ENCODE data around the gene PNPLA7. TPM values are rescaled to one million over a fixed set of nuclear protein-coding genes. Genes with fewer than 3 reads are reported as not detected.

PNPLA7 gene
- total RNA-seq, 1 experiment from 2014 or later: 0.77 TPM

DNA sequence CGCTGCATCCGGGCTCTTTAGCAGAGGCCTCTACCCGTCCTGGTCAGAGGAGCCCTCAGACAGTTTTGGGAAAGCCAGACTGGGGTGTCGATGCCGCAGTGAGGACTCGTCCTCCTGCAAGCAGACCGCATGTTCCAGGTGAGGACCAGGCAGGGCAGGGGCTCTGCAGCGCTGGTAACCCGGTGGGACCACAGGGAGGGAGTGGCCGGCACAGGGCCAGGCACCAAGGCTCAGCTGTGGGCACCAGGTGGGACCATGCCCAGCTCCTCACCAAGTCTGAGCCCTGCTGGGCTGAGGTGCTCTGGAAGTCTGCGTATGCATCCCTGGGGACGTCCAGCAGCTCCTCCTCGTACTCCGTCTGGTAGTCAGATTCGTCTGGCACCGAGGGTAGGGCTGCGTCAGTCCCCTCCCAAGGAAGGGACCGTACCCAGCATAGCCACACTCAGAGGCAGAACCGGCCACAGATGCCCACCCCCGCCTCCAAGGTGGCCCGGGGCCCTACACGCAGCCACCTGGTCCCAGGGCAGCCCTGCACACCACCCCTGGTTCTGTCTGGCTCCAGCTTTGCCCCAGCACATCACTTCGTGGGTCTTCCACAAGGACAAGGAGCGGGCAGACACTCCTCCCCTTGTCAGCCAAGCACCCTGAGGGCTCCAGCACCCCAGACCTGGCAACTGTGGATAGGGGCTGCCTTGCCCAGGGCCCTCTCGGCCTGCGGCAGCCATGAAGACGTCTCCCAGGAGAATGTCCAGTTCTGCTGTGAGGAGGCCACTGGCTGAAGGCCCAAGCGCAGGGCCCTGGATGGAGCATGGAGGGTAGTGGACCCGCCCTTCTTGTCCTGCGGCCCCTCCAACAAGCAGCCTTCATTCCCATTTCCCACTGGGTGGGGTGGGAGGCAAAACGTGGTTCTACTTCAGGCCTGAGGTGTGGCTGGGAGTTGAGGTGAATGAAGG lies 89.6 kb downstream of the PNPLA7 start:
- Histone ChIP-seq H3K9me3 (ENCODE audit: low read length) (no peaks in the 10 kb centered on the region), H3K79me2 (ENCODE audit: low read length) (peaks cover 13% of the 10 kb centered on the region; the same call in 1 of the 2 replicates), H3K9me2 (replicated peaks; ENCODE audit: low read length) (no peaks in the 10 kb centered on the region), H3K4me1 (ENCODE audit: insufficient read depth, low read length) (peaks cover 4% of the 10 kb centered on the region; the same call in 1 of the 2 replicates), H3F3A (ENCODE audit: low read length, unreplicated experiment) (no peaks in the 10 kb centered on the region), H4K20me1 (ENCODE audit: low read length) (no peaks in the 10 kb centered on the region), H3K4me3 (ENCODE audit: low read length) (no peak overlapping the region), H3K4me2 (ENCODE audit: low read length) (no peak overlapping the region), H3K27ac (ENCODE audit: low read length) (no peak overlapping the region), H2AFZ (ENCODE audit: low read length) (no peak overlapping the region), H3K36me3 (ENCODE audit: low read depth, low read length) (no peaks in the 10 kb centered on the region), H3K27me3 (ENCODE audit: low read length) (no peaks in the 10 kb centered on the region), H3K9ac (ENCODE audit: low read length) (no peak overlapping the region)
- DNase-seq: no peak
- CTCF ChIA-PET: no interaction called here
- TF ChIP-seq EZH2 (IDR thresholded peaks at IDR 0.05; ENCODE audit: low read length, unreplicated experiment) (no peak), EZH2phosphoT487 (IDR thresholded peaks at IDR 0.05; ENCODE audit: borderline replicate concordance, low read length) (no peak)
- TF ChIP-seq, protein P1, sequence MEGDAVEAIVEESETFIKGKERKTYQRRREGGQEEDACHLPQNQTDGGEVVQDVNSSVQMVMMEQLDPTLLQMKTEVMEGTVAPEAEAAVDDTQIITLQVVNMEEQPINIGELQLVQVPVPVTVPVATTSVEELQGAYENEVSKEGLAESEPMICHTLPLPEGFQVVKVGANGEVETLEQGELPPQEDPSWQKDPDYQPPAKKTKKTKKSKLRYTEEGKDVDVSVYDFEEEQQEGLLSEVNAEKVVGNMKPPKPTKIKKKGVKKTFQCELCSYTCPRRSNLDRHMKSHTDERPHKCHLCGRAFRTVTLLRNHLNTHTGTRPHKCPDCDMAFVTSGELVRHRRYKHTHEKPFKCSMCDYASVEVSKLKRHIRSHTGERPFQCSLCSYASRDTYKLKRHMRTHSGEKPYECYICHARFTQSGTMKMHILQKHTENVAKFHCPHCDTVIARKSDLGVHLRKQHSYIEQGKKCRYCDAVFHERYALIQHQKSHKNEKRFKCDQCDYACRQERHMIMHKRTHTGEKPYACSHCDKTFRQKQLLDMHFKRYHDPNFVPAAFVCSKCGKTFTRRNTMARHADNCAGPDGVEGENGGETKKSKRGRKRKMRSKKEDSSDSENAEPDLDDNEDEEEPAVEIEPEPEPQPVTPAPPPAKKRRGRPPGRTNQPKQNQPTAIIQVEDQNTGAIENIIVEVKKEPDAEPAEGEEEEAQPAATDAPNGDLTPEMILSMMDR (conservative IDR thresholded peaks at IDR 0.05; ENCODE audit: low read depth, low read length): no peak
- no TSS peak for BruUV-seq (replicated peaks)
- intact Hi-C loops (cut with micrococcal nuclease): no loop called here
- no peak for ATAC-seq
- POLR2A ChIA-PET (ENCODE audit: unreplicated experiment): no interaction called here

GRCh38 chr9:137459601-137460362 lies 90.4 kb downstream of the PNPLA7 start:
- POLR2A ChIA-PET (ENCODE audit: unreplicated experiment): no interaction called here
- Histone ChIP-seq H4K20me1 (ENCODE audit: low read length) (no peaks in the 10 kb centered on the region), H3K4me1 (ENCODE audit: insufficient read depth, low read length) (peaks cover 4% of the 10 kb centered on the region; the same call in 1 of the 2 replicates), H3K9me2 (replicated peaks; ENCODE audit: low read length) (no peaks in the 10 kb centered on the region), H3K27me3 (ENCODE audit: low read length) (no peaks in the 10 kb centered on the region), H3K79me2 (ENCODE audit: low read length) (peaks cover 13% of the 10 kb centered on the region; the same call in 1 of the 2 replicates), H3K4me3 (ENCODE audit: low read length) (peak overlapping the region; percentile 50; the same call in 1 of the 2 replicates), H3F3A (ENCODE audit: low read length, unreplicated experiment) (no peaks in the 10 kb centered on the region), H3K9ac (ENCODE audit: low read length) (peak overlapping the region; percentile 61), H2AFZ (ENCODE audit: low read length) (peak overlapping the region; percentile 91), H3K4me2 (ENCODE audit: low read length) (peak overlapping the region; percentile 83), H3K36me3 (ENCODE audit: low read depth, low read length) (no peaks in the 10 kb centered on the region), H3K27ac (ENCODE audit: low read length) (peak overlapping the region; percentile 26; the same call in 1 of the 2 replicates), H3K9me3 (ENCODE audit: low read length) (no peaks in the 10 kb centered on the region)
- BruUV-seq (replicated peaks): TSS peak; percentile 35
- CTCF ChIA-PET: interaction anchor here (0.5 to 1.0 kb wide), 2 partner anchors 23 to 482 kb away, joined by 3 to 5 read pairs; no protein-coding TSS in a partner anchor
- DNase-seq (no peak), ATAC-seq (peak; percentile 9)
- intact Hi-C loops (cut with micrococcal nuclease): loop anchor here (2.0 kb wide), 1 partner anchor 23 kb away; no protein-coding TSS in a partner anchor
- TF ChIP-seq, protein P1 (conservative IDR thresholded peaks at IDR 0.05; ENCODE audit: low read depth, low read length): no peak
- TF ChIP-seq EZH2 (IDR thresholded peaks at IDR 0.05; ENCODE audit: low read length, unreplicated experiment) (no peak), EZH2phosphoT487 (IDR thresholded peaks at IDR 0.05; ENCODE audit: borderline replicate concordance, low read length) (no peak)
